HepG2 (cell line): ENCODE measurements around the gene ANKRD13D. TPM values are rescaled to one million over a fixed set of nuclear protein-coding genes. Genes with fewer than 3 reads are reported as not detected.

Source experiments
- ATAC-seq: fragments of 200-7000 bp; cut with Tn5 transposase; 3 replicates; pipeline ENCODE4 v1.9.1; 2020; ENCODE audit warnings: mild to moderate bottlenecking, moderate library complexity
- BruUV-seq: library from RNA; stranded (reverse); fragments of 400-500 nt; replicated peaks from 2 replicates; lab custom pipeline; 2021; lab: Mats Ljungman, UMichigan
- CTCF ChIA-PET: fragments of 300-600 bp; formaldehyde crosslinking; extraction: SDS; loops from one replicate; lab custom pipeline; 2021; ENCODE audit warnings: low total read pairs, inconsistent platforms, low intra/inter-chr PET ratio; lab: Yijun Ruan, JAX
- POLR2A ChIA-PET: fragments of 350-600 bp; sonication (Branson Sonifier 250); formaldehyde crosslinking; loops from one replicate; lab custom pipeline; 2020; ENCODE audit warnings: antibody characterized with exemption, inconsistent platforms; lab: Yijun Ruan, JAX
- DNase-seq: peaks from one replicate; pipeline ENCODE4 v3.0.0-alpha.2; 2015; ENCODE audit warnings: low spot score
- FAIRE-seq: peaks from 3 replicates; lab custom pipeline; 2011; peaks lifted over from hg19 to GRCh38; lab: Jason Lieb, UNC
- H2AFZ ChIP-seq: one replicate; pipeline ENCODE4 v1.6.1; 2011; ENCODE audit warnings: low read length, inconsistent platforms
- H3K27ac ChIP-seq: fragments of 300-600 bp; 3 replicates; pipeline ENCODE4 v1.8.0; 2011; ENCODE audit warnings: mixed run types, mild to moderate bottlenecking, mixed read lengths, low read length, inconsistent platforms; ENCODE audit not compliant: insufficient read depth; ENCODE audit errors: extremely low read length
- H3K27me3 ChIP-seq, 2 experiments: fragments of 200-600 bp in 1 of 2; 2 replicates in 1 of 2; 3 replicates in 1 of 2; pipeline versions ENCODE4 v1.6.0 to v1.8.0; 2011; ENCODE audit warnings: low read length in 2 of 2, mild to moderate bottlenecking in 2 of 2, moderate library complexity in 2 of 2, inconsistent platforms in 1 of 2; ENCODE audit not compliant: insufficient read depth in 2 of 2, control insufficient read depth in 1 of 2
- H3K36me3 ChIP-seq, 2 experiments: fragments of 200-600 bp in 1 of 2; replicated peaks in 1 of 2; 2 replicates in 1 of 2; 3 replicates in 1 of 2; pipeline versions ENCODE4 v1.5.1 to v1.8.0; 2011; ENCODE audit warnings: low read length in 2 of 2, inconsistent platforms in 1 of 2; ENCODE audit not compliant: insufficient read depth in 2 of 2, control insufficient read depth in 1 of 2
- H3K4me1 ChIP-seq: 2 replicates; pipeline ENCODE4 v1.5.1; 2012; ENCODE audit warnings: low read length, inconsistent platforms; ENCODE audit not compliant: insufficient read depth
- H3K4me2 ChIP-seq: 2 replicates; pipeline ENCODE4 v1.6.0; 2011; ENCODE audit warnings: low read depth, low read length, inconsistent platforms
- H3K4me3 ChIP-seq, 3 experiments: fragments of 200-600 bp in 1 of 3; sonication (generic), shearing (Covaris generic) in 1 of 3; replicated peaks in 1 of 3; 2 replicates each; pipeline ENCODE4 v1.5.1; 2011 to 2016; ENCODE audit warnings: low read length in 3 of 3, inconsistent platforms in 2 of 3, low read depth in 2 of 3, mild to moderate bottlenecking in 2 of 3, control low read depth in 1 of 3, mixed read lengths in 1 of 3; ENCODE audit not compliant: insufficient read depth in 1 of 3
- H3K79me2 ChIP-seq: one replicate; pipeline ENCODE4 v1.6.1; 2011; ENCODE audit warnings: low read length, inconsistent platforms; ENCODE audit not compliant: insufficient read depth
- H3K9ac ChIP-seq: 2 replicates; pipeline ENCODE4 v1.6.0; 2011; ENCODE audit warnings: mild to moderate bottlenecking, low read depth, low read length, inconsistent platforms; ENCODE audit not compliant: insufficient read depth
- H3K9me3 ChIP-seq: 2 replicates; pipeline ENCODE4 v1.5.1; 2012; ENCODE audit warnings: mild to moderate bottlenecking, low read length
- H4K20me1 ChIP-seq: 2 replicates; pipeline ENCODE4 v1.6.0; 2011; ENCODE audit warnings: inconsistent platforms, mild to moderate bottlenecking, low read length, moderate library complexity; ENCODE audit not compliant: insufficient read depth
- HNRNPL ChIP-seq: fragments of 200-400 bp; formaldehyde crosslinking; IDR thresholded peaks from 2 replicates; pipeline ENCODE4 v1.6.1; 2017; ENCODE audit warnings: mild to moderate bottlenecking, low read depth, low read length
- WIZ ChIP-seq: sonication (generic); formaldehyde crosslinking; IDR thresholded peaks from 2 replicates; pipeline ENCODE4 v1.5.1; 2020; ENCODE audit warnings: mild to moderate bottlenecking, missing genetic modification reagents
- WGBS: methylation state at CpG from one replicate; pipeline ENCODE4 v1.1.6; 2017; ENCODE audit warnings: low lambda C conversion rate; 5-methylcytosine and 5-hydroxymethylcytosine counted together
- in situ Hi-C: cut with HindIII; loops from 2 replicates; pipeline ENCODE4 v1.10.0; 2017; ENCODE audit warnings: low pct_unique_long_range_greater_than_20kb; ENCODE audit not compliant: extremely low pct_ligation_motif_present
- intact Hi-C: fragments of 100-400 bp; cut with micrococcal nuclease; formaldehyde crosslinking; loops from one replicate; pipeline ENCODE4 v1.10.0; 2022; ENCODE audit not compliant: unreplicated experiment
- polyA plus RNA-seq, 8 experiments: library from polyadenylated mRNA; depleted of rRNA in 3 of 8; stranded (reverse) in 7 of 8; unstranded in 1 of 8; fragments of >200 nt; fragmentation: Illumina TruSeq in 4 of 8; extraction: Trizol in 4 of 8; gene quantifications; 2 replicates each; pipeline versions ENCODE4 v1.2.1 to v1.2.3, GENCODE V29; 2011 to 2016; ENCODE audit warnings: low read depth in 4 of 8, missing spikeins in 1 of 8, mixed read lengths in 1 of 8; ENCODE audit not compliant: insufficient read depth in 1 of 8
- total RNA-seq, 5 experiments: library from RNA; depleted of rRNA; stranded (reverse); fragments of >200 nt; fragmentation: Illumina TruSeq; extraction: Trizol; gene quantifications; 2 replicates each; pipeline ENCODE4 v1.2.3, GENCODE V29; 2016; ENCODE audit warnings: low read depth in 1 of 5
- TF ChIP-seq, protein P1 (sequence below): sonication (generic); formaldehyde crosslinking; IDR thresholded peaks from 2 replicates; pipeline ENCODE4 v1.4.0; 2020; ENCODE audit warnings: missing genetic modification reagents

ANKRD13D gene
- total and polyA plus RNA-seq, 2 of the 13 experiments (the other 11 are each of a cell fraction or from before 2014, with no cell fraction given), result 18.6 to 27.3 TPM

DNA sequence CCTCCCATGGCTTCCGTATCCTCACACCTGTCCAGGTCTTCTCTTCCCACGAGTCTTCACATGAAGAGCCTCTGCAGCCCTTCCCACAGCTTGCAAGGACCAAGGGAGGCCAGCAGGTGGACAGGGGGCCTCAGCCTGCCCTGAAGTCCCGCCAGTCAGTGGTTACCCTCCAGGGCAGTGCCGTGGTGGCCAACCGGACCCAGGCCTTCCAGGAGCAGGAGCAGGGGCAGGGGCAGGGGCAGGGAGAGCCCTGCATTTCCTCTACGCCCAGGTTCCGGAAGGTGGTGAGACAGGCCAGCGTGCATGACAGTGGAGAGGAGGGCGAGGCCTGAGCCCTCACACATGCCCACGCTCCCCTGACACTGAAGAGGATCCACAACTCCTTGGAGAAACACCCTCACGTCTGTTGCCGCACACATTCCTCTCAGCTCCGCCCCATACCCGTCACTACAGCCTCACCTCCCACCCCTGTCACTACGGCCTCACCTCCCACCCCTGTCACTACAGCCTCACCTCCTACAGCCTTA is 22.5 kb downstream of the ANKRD13D start:
- no peak for DNase-seq
- TF ChIP-seq, protein P1, sequence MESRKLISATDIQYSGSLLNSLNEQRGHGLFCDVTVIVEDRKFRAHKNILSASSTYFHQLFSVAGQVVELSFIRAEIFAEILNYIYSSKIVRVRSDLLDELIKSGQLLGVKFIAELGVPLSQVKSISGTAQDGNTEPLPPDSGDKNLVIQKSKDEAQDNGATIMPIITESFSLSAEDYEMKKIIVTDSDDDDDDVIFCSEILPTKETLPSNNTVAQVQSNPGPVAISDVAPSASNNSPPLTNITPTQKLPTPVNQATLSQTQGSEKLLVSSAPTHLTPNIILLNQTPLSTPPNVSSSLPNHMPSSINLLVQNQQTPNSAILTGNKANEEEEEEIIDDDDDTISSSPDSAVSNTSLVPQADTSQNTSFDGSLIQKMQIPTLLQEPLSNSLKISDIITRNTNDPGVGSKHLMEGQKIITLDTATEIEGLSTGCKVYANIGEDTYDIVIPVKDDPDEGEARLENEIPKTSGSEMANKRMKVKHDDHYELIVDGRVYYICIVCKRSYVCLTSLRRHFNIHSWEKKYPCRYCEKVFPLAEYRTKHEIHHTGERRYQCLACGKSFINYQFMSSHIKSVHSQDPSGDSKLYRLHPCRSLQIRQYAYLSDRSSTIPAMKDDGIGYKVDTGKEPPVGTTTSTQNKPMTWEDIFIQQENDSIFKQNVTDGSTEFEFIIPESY (CRISPR knock-in tag), result peak; percentile 9; the same call in 1 of the 2 replicates
- TF ChIP-seq WIZ (CRISPR knock-in tag) (no peak), HNRNPL (0 out of 2 replicates have a peak, but pooled peaks have one; percentile 30)
- TF ChIP-seq, all 625 proteins: peak for 2
- in situ Hi-C loops (no loop called here), intact Hi-C loops (loop anchor here (10.0 kb wide), 1 partner anchor 197 kb away; the partner anchor contains the start of gene KDM2A)
- ATAC-seq, result peak; percentile 61
- POLR2A ChIA-PET, result interaction anchor here (2.0 kb wide), 1 partner anchor 9 kb away, joined by 9 read pairs; the partner anchor contains the start of gene SSH3
- 95% methylated on average over 10 of the region's 15 CpGs for WGBS
- FAIRE-seq, result no peak
- Histone ChIP-seq H3K9ac (no peak overlapping the region), H3K36me3 (peaks cover 0 to 2% of the 10 kb centered on the region in 2 experiments; a peak in 3 of 5 replicates), H3K27me3 (no peaks in the 10 kb centered on the region), H3K4me2 (no peak overlapping the region), H3K27ac (no peak overlapping the region), H3K9me3 (no peaks in the 10 kb centered on the region), H2AFZ (no peak overlapping the region), H3K4me3 (no peak overlapping the region), H3K4me1 (peaks cover 5% of the 10 kb centered on the region; the same call in 1 of the 2 replicates), H3K79me2 (no peaks in the 10 kb centered on the region), H4K20me1 (no peaks in the 10 kb centered on the region)
- BruUV-seq, result no TSS peak
- CTCF ChIA-PET, result no interaction called here
